Hepatocyte (in vitro differentiated cells): ENCODE data around the gene KRTAP5-7. TPM values are rescaled to one million over a fixed set of nuclear protein-coding genes. Genes with fewer than 3 reads are reported as not detected.
"Not testable (repeated sequence)": the region's sequence is repeated elsewhere in the genome, so short reads cannot be mapped to it uniquely, and the experiment has no call there.

ENCODE experiments used
- DNase-seq: peaks from one replicate; pipeline ENCODE4 v3.0.0-alpha.2; 2016; ENCODE audit warnings: low spot score
- H2AFZ ChIP-seq: fragments of 200-600 bp; sonication (generic); 2 replicates; pipeline ENCODE4 v1.6.0; 2016; ENCODE audit warnings: antibody characterized with exemption, mild to moderate bottlenecking
- H3K27ac ChIP-seq: fragments of 200-600 bp; sonication (generic); 2 replicates; pipeline ENCODE4 v1.5.1; 2016; ENCODE audit warnings: mild to moderate bottlenecking
- H3K27me3 ChIP-seq: fragments of 200-600 bp; sonication (generic); 2 replicates; pipeline ENCODE4 v1.6.1; 2016
- H3K36me3 ChIP-seq: fragments of 200-600 bp; sonication (generic); replicated peaks from 2 replicates; pipeline ENCODE4 v1.5.1; 2016; ENCODE audit warnings: low read depth; ENCODE audit not compliant: insufficient read depth
- H3K4me1 ChIP-seq: fragments of 200-600 bp; sonication (generic); 2 replicates; pipeline ENCODE4 v1.5.1; 2016; ENCODE audit warnings: mild to moderate bottlenecking, moderate library complexity; ENCODE audit not compliant: insufficient read depth
- H3K4me2 ChIP-seq: fragments of 200-600 bp; sonication (generic); 2 replicates; pipeline ENCODE4 v1.6.0; 2016
- H3K4me3 ChIP-seq: fragments of 200-600 bp; sonication (generic); 2 replicates; pipeline ENCODE4 v1.5.1; 2016; ENCODE audit warnings: mild to moderate bottlenecking
- H3K79me2 ChIP-seq: fragments of 200-600 bp; sonication (generic); 2 replicates; pipeline ENCODE4 v1.6.0; 2017; ENCODE audit warnings: mild to moderate bottlenecking
- H3K9me2 ChIP-seq: fragments of 200-600 bp; sonication (generic); replicated peaks from 2 replicates; pipeline ENCODE4 v1.6.0; 2017; ENCODE audit warnings: mild to moderate bottlenecking; ENCODE audit not compliant: insufficient read depth
- H3K9me3 ChIP-seq: fragments of 200-600 bp; sonication (generic); 2 replicates; pipeline ENCODE4 v1.5.1; 2016; ENCODE audit warnings: low read depth, mild to moderate bottlenecking
- H4K20me1 ChIP-seq: fragments of 200-600 bp; sonication (generic); 2 replicates; pipeline ENCODE4 v1.6.0; 2016; ENCODE audit warnings: mild to moderate bottlenecking; ENCODE audit not compliant: insufficient read depth, poor library complexity, severe bottlenecking
- EZH2 ChIP-seq: fragments of 200-600 bp; sonication (generic); IDR thresholded peaks from 2 replicates; pipeline ENCODE4 v1.6.1; 2016; ENCODE audit warnings: antibody characterized with exemption, mild to moderate bottlenecking, borderline replicate concordance
- EZH2phosphoT487 ChIP-seq: fragments of 200-600 bp; sonication (generic); IDR thresholded peaks from one replicate; pipeline ENCODE4 v1.6.1; 2018; ENCODE audit warnings: antibody characterized with exemption, mild to moderate bottlenecking, low read depth, moderate library complexity; ENCODE audit not compliant: unreplicated experiment, severe bottlenecking
- WGBS: methylation state at CpG from one replicate; pipeline ENCODE4 v1.1.6; 2016; ENCODE audit warnings: low lambda C conversion rate; ENCODE audit errors: missing lambda C conversion rate; 5-methylcytosine and 5-hydroxymethylcytosine counted together
- polyA plus RNA-seq: library from polyadenylated mRNA; unstranded; fragments of >200 nt; fragmentation: Nextera tagmentation; extraction: Ambion mirVana; gene quantifications from 2 replicates; pipeline ENCODE4 v1.2.1, GENCODE V29; 2016
- total RNA-seq: library from RNA; depleted of rRNA; stranded (reverse); fragments of >200 nt; gene quantifications from 2 replicates; pipeline ENCODE4 v1.2.3, GENCODE V29; 2014
- TF ChIP-seq, protein P1 (sequence below): fragments of 200-600 bp; sonication (generic); IDR thresholded peaks from 2 replicates; pipeline ENCODE4 v1.5.1; 2016; ENCODE audit warnings: antibody characterized with exemption, mild to moderate bottlenecking; ENCODE audit not compliant: poor library complexity

The KRTAP5-7 gene
- total and polyA plus RNA-seq, 2 experiments from 2014 or later, result not detected

DNA sequence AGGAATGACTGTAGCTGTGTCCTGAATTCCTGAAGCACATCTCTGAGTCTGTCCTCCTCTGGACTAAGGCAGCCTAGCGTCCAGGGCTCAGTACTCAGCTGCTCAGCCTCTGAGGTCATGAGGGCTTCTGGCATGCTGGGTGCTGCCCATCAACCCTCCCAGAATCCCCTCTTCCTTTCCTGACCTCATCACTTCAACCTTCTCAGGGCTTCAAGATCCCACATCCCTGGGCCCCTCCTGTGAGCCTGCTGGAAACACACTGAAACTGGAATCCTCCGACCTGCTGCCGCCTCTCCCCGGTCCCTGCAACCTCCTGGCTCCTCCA lies 11.6 kb downstream of the KRTAP5-7 start:
- no peaks in the 10 kb centered on the region for H3K36me3 ChIP-seq
- 77% methylated on average over 4 of the region's 4 CpGs for WGBS

DNA sequence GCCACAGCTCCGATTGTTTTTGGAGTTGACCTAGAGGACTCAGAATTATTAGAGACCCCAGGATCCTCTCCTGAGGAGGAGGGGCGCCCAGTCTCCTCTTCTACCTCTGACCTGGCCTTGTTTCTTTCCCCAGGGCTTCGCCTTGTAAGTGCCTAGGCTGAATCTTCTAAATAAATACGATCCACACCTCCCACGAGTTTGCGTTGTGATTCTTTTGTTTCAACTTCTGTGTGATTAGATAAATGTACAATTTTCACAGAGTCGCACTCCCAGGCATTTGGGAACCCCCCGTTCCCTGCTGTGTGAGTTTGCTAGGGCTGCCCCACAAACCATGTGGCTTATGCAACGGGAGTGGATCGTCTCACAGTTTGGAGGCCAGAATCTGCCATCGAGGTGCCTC lies 11.9 kb downstream of the KRTAP5-7 start:
- Histone ChIP-seq H3K9me3 (no peaks in the 10 kb centered on the region), H3K4me3 (no peak overlapping the region), H3K36me3 (no peaks in the 10 kb centered on the region), H3K4me1 (peaks cover 13% of the 10 kb centered on the region), H3K9me2 (no peaks in the 10 kb centered on the region), H3K27ac (no peak overlapping the region), H3K79me2 (no peaks in the 10 kb centered on the region), H2AFZ (no peak overlapping the region), H3K4me2 (no peak overlapping the region), H3K27me3 (no peaks in the 10 kb centered on the region), H4K20me1 (no peaks in the 10 kb centered on the region)
- TF ChIP-seq EZH2, result no peak
- DNase-seq, result no peak
- WGBS, result 91% methylated on average over 9 of the region's 11 CpGs

More for the DNA sequence above, 11.6 kb downstream of the KRTAP5-7 start:
- H3K79me2 ChIP-seq, result no peaks in the 10 kb centered on the region
- no peaks in the 10 kb centered on the region for H3K27me3 ChIP-seq
- H3K9me3 ChIP-seq, result no peaks in the 10 kb centered on the region
- no peak overlapping the region for H3K4me3 ChIP-seq
- no peaks in the 10 kb centered on the region for H3K9me2 ChIP-seq
- no peak for DNase-seq
- peaks cover 10% of the 10 kb centered on the region for H3K4me1 ChIP-seq
- no peaks in the 10 kb centered on the region for H4K20me1 ChIP-seq
- H3K27ac ChIP-seq, result no peak overlapping the region
- H2AFZ ChIP-seq, result no peak overlapping the region
- no peak overlapping the region for H3K4me2 ChIP-seq
- no peak for TF ChIP-seq EZH2phosphoT487
- no peak for TF ChIP-seq EZH2
- TF ChIP-seq, protein P1, sequence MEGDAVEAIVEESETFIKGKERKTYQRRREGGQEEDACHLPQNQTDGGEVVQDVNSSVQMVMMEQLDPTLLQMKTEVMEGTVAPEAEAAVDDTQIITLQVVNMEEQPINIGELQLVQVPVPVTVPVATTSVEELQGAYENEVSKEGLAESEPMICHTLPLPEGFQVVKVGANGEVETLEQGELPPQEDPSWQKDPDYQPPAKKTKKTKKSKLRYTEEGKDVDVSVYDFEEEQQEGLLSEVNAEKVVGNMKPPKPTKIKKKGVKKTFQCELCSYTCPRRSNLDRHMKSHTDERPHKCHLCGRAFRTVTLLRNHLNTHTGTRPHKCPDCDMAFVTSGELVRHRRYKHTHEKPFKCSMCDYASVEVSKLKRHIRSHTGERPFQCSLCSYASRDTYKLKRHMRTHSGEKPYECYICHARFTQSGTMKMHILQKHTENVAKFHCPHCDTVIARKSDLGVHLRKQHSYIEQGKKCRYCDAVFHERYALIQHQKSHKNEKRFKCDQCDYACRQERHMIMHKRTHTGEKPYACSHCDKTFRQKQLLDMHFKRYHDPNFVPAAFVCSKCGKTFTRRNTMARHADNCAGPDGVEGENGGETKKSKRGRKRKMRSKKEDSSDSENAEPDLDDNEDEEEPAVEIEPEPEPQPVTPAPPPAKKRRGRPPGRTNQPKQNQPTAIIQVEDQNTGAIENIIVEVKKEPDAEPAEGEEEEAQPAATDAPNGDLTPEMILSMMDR, result no peak

DNA sequence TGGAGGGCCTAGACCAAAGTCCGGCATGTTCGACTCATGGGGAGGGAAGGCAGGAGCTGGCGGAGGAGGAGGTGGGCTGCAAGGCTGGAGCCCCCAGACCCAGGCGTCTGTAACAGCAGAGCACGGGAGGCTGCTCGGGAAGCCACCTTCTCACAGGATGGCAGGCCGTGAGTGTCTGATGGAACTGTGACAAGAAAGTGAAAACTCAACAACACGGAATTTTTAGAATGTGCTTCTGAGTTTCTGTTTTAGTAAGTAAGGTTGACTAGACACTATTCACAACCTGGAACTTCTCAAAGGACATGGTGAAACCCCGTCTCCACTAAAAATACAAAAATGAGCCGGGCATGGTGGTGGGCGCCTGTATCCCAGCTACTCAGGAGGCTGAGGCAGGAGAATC lies 12.9 kb downstream of the KRTAP5-7 start:
- peaks cover 15% of the 10 kb centered on the region for H3K4me1 ChIP-seq
- H3K36me3 ChIP-seq, H3K27ac ChIP-seq, H3K4me3 ChIP-seq, H3K4me2 ChIP-seq, H4K20me1 ChIP-seq, H3K9me3 ChIP-seq, H2AFZ ChIP-seq, DNase-seq, H3K27me3 ChIP-seq, H3K9me2 ChIP-seq, H3K79me2 ChIP-seq: not testable (repeated sequence)
- 98% methylated on average over 11 of the region's 11 CpGs for WGBS

DNA sequence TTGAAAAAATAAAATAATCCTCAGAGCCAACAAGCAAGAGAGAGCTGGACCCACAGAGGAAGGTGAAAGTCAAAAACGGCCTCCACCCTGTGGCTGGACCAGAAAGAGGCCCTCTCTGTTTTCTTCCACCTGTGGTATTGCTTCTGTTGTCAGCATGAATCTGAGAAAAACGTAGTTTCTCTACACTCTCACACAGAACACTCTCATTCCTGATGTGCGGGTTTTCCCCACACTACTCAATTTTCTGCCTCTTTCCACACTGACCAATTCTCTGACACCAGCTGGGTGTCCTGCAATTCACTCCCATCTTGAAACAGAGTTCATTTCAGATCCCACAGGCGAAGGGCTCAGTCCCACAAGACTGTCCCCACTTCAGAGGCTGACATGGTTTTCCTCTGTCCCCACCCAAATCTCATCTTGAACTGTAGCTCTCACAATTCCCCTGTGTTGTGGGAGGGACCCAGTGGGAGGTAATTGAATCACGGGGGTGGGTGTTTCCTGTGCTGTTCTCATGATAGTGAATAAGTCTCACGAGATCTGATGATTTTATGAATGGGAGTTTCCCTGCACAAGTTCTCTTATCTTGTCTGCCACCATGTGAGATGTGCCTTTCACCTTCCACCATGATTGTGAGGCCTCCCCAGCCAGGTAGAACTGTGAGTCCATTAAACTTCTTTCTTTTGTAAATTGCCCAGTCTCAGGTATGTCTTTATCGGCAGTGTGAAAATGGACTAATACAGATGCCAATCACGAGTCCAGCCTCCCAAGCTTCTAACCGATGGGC lies 13.6 kb downstream of the KRTAP5-7 start:
- H2AFZ ChIP-seq, DNase-seq, H3K27me3 ChIP-seq, H3K9me2 ChIP-seq, H3K27ac ChIP-seq, H4K20me1 ChIP-seq, H3K4me2 ChIP-seq, H3K9me3 ChIP-seq, H3K36me3 ChIP-seq, H3K79me2 ChIP-seq, H3K4me3 ChIP-seq, H3K4me1 ChIP-seq: not testable (repeated sequence)
- WGBS, result 88% methylated on average over 9 of the region's 9 CpGs

DNA sequence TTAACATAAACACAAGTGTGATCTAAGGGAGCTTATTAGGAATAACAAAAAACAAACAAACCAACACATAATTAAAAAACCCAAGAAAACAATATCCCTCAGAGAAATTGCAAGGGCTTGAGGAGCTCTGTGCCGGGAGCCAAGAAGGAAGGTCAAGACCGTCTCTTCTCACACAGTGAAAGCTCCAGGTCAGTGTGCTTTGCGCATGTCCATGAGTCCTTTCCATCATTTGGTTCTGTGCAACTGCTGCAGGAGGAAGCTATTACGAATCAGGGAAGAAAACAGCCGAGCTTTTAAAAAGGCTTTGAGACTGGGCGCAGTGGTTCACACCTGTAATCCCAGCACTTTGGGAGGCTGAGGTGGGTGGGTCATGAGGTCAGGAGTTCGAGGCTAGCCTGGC lies 15.3 kb downstream of the KRTAP5-7 start:
- H3K27ac ChIP-seq, result no peak overlapping the region
- peaks cover 8% of the 10 kb centered on the region for H3K4me1 ChIP-seq
- DNase-seq, result no peak
- H3K79me2 ChIP-seq, result no peaks in the 10 kb centered on the region
- no peak overlapping the region for H3K4me2 ChIP-seq
- WGBS, result 95% methylated on average over 7 of the region's 7 CpGs
- H4K20me1 ChIP-seq, result no peaks in the 10 kb centered on the region
- H3K36me3 ChIP-seq, result no peaks in the 10 kb centered on the region
- H3K4me3 ChIP-seq, result no peak overlapping the region
- no peak for TF ChIP-seq EZH2phosphoT487
- H3K9me2 ChIP-seq, result no peaks in the 10 kb centered on the region
- no peak overlapping the region for H2AFZ ChIP-seq
- no peaks in the 10 kb centered on the region for H3K27me3 ChIP-seq
- no peaks in the 10 kb centered on the region for H3K9me3 ChIP-seq
